GM19035 (cell line): ENCODE data around the gene WFS1.

Source experiments
- ATAC-seq: cut with Tn5 transposase; IDR thresholded peaks from one replicate; pipeline ENCODE4 v1.9.1; 2021; ENCODE audit not compliant: unreplicated experiment

WFS1 gene

DNA sequence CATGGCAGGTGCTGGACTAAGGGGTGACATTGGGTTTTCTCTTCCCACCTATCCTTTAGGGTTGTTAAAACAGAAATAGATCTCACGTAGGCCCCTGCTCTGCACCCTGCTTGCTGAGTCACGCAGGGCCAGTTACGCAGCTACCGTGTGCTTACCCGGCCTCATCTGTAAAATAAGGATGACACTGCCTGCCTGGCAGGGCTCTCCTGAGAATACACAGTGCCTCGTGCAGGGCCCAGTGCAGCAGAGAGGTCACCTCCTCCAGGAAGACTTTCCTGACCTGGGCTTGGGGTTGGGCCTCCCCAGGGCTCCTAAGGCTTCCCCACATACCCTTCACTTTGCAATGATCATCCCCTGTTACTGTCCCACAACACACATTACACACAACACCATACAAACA lies 35.7 kb upstream of the WFS1 start:
- no peak for ATAC-seq

DNA sequence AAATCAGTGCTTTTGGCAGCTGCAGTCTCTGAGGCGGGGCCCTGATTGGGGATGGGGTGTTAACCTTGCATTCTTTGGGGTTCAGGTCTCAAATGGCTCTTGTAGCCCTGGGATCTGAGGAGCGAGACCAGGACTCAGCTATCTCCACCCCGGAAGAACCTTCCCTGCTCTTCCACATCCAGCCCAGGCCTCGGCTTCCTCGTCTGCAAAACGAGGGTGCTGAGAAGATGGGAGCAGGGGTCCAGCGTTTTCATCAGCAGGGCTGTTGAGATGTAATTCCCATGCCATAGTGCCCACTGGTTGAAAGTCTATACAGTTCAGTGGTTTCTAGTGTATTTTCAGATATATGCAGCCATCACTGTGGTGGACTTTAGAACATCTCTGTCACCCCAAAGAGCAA lies 34.6 kb upstream of the WFS1 start:
- ATAC-seq = no peak

DNA sequence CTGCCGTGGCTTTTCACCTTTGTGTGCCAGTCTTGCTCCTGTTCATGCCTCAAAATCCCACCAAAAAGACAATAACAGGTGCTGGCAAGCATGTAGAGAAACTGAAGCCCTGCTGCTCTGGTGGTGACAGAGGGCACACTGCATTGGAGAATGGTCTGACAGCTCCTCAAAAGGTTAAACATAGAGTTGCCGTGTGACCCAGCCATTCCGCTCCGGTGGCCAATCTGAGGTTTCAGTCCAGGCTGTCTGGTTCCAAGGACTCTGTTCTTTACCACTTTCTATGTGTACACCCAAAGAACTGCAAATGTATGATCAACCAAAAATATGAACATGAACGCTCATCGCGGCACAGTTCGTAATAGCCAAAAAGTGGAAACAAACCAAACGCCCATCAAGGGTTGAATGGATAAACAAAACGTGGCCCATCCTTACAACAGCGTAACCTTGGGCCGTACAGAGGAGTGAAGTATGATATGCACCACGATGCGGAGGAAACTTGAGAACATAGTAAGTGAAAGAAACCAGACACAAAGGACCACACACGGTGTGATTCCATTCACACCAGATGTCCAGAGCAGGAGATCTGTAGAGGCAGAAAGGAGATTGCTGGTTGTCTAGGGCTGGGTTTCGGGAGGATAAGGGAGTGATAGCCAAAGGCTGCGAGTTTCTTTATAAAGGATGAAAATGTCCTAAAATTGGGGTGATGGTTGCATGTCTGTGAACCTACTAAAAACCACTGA lies 33.6 kb upstream of the WFS1 start:
- no peak for ATAC-seq

DNA sequence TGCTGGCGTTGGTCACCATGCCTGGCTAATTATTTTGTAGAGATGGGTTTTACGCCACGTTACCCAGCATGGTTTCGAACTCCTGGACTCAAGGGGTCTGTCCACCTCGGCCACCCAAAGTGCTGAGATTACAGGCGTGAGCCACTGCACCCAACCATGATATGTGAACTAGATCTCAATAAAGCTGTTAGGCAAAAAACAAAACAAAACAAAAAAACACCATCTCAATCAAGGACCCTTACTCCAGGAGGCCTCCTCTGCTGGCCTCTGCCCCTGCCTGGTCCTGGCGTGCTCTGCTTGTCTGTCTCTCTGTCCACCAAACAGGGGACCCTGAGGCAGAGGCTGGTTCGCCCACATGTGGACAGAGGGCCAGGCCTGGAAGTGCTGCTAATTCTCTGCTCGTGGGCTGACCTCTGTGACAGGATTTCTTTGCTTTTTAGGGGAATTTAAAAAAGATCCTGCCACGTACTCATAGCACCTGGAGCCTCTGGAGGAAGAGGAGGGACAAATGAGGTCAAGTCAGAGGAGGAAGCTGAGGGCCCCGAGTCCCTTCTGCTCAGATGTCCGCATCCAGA lies 32.7 kb upstream of the WFS1 start:
- ATAC-seq = no peak

DNA sequence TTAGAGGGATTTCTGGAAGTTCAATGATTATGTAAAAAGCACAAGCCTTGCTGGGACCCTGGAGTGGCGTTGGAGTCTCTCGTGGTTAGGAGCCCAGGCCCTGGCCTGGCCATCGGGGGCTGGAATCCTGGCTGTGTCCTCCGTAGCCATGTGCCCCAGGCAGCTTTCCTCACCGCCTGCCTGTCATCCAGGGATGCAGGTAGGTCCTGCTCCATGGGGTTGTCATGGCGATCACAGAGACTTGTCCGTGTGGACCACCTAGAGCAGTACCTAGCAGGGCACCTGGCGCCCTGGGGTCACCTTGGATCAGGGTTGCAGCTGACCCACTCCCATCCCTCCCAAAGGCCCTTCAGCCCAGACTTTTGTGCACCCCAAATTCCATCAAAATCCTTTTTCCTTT lies 30.2 kb upstream of the WFS1 start:
- no peak for ATAC-seq

DNA sequence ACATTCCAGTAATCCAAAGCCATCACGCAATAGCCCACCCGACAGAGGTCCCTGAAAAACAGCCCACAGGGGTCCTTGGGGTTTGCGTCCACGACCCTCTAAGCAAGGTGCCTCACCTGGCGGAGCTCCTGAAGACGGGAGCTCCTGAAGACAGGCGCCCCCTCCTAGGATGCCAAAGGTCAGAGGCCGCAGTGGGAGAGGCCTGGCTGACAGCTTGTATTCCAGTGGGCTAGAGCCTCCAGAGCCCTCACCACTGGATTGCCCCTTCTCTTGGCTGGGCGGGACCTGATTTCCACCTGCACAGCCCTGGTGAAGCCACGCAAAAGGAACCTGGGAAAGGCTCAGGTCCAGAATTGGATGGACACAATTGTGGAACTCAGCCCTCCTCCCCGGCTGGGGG lies 29.7 kb upstream of the WFS1 start:
- ATAC-seq = no peak

DNA sequence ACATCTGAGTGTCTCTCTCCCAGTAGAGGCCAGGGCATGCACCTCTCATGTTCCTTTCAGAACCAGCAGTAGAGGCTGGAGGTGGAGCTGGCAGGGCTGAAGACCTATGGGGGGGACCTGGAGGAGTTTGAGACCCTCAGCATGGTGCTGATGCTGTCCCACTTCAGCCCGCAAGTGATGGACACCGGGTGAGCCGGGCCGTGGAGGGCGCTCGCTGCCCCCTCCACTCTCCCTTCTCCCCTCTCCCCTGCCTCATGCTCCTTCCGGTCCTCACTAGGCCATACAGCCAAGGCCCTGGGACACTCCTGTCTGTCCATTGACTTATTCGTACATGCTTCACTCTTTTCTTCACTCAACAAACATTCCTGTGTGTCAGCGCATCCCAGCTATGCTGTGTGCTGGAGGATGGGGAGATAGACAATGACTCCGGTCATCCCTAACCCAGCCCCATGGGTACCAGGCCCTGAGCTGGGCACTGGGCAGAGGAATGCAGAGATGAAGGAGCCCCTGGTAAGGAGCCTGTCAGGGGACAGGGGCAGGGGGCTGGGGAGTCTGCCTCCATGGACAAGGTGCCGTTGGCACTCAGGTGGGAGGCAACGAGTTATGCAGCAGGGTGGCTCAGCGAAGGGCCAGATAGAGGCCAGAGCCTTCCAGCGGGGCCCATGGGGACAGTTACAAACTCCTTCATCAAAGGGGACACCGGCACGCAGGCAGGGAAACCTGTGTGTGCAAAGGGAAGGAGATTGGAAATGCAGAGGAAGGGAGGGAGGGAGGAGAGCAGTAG lies 28.4 kb upstream of the WFS1 start:
- no peak for ATAC-seq

DNA sequence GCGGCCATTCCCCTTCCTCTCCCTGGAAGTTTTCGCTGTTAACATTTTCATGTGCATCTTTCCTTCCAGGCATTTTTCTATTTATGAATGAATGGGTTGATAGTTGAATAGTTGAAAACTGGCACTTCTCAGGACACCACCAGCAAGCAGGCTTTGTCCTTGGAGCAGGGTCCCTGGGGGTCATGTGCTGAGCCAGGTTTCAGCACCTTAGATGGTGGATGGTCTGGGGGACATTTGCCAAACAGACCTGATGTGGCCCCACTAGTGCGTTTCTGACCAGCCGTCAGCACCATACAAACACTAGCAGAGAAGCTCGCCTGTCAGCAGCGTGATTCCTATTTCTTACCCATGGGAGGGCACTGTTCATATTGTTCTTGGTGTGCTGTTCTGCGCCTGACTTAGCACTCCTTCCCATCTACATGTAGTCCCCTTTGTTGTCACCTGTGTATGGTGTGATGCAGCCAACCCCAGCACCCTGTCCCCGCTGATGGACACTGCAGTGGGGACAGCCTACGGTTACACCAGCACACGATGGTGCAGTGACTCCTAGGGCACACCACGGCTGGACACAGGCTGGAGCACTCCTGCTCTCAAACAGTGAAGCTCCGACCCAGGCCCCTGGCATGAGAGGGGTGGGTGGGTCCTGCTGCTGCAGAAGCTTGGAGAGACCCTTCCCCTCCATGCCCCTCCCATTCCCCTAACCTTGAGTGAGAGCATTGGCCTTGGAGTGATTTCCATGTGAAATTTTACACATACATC lies 27.2 kb upstream of the WFS1 start:
- no peak for ATAC-seq

DNA sequence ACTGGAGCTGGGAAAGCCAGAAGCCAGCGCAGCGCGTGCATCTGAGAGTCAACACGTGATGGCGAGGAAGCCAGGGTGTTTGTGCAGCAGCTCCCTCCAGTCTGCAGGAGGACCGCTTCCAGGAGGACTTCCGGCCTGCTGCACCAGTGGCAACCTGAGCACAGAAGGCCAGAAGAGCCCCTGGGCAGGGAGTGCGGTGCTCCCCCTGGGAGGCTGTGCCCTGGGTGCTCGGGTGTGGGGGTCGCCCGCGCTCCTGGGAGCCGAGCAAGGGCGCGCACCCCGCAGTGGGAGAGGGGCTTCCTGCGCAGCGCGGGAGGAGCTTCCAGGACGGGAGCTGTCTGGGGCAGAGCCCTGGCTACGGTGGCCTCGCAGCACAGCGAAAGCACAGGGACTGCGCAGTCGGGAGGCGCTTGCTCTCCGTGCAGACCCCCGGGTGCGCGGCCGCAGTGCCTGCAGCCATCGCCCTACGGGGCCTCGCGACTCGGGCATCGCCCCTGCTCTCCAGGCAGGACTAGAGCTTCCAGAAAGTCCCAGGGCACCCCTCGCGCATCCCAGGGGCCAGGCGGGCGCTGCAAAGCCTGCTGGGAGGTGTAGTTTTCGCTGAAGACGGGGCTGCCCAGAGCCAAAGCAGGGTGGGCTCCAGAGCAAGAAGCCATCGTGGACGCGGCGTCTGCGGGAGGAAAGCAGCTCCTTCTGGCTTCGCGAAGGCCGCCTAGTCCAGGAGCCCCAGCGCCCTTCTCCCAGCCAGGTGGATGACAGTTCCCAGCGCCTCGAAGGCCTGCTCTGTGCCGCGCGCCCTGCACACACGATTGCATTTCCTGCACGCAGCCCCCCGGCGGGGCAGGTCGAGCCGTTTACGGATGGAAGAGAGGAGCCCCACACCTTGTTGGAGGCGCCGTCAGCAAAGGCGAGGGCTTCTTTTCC lies 24.1 kb upstream of the WFS1 start:
- no peak for ATAC-seq

DNA sequence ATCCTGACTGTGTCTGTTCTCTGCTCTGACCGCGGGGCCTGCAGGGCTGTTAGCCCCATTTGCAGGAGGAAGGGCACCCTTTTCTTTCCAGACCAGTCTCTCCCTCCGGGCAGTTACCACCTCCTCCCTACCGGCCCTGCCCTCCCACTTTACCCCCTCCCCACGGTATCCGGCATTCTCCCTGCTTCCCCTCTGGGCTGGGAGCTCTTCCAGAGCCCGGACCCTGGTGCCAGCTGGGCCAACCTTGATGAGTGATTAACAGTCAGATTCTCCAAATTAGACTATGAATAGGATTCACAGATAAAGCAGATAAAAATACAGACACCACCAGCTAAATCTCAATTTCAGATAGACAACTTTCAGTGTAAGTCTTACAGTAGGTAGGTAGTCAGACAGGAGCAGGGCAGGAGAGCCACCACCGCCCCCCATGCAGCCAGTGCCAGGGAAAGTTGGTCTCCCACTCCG lies 23.4 kb upstream of the WFS1 start:
- ATAC-seq = no peak

DNA sequence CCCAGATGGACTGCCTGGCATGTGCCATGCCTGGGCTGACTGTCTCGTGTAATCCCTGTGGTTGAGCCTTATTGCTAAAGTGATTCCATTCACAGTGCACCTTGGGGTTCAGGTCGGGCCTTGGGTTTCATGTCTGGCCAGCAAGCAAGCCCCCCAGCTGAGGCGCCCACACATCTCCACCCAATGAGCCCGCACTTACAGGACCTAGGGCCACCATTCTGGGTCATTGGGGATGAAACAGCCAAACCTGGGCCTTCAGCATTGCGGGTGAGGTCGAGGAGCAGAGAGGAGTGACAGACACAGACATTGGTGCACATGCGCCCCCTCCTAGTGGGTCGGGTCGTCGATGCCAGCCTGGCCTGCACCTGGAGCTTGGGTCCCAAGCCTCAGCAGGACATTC lies 21.3 kb upstream of the WFS1 start:
- no peak for ATAC-seq

DNA sequence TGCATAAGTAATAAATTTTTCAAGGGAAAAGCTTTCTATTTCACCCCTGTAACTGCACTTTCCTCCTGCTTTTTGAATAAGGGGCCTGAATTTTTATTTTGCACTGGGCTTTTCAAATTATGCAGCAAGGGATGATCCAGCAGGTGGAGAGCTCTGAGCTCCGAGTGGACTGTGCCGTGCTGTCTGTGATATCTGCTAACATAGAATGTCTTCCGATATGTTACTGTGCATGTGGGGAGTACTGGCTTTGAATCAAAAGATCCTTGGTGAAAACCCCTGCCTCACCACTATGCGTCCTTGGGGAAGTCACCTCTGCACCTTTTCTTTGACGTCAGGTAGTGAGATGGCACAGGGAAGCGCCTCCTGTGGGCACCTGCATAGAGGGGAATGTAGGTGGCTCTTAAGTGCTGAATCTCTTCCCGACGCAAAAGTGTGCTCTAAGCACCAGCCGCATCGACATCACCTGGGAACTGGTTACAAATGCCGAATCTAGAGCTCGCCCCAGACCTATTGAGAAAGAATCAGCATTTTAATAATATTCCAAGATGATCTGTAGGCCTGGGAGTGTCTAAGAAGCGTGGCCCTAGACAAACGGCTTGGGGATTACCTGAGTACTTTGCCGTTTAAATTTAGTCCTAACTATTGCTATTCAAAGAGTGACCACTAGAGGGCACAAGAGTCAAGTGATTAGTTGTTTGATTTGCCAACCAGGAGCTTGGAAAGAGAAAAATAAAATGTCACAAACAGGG lies 19.2 kb upstream of the WFS1 start:
- ATAC-seq = no peak

DNA sequence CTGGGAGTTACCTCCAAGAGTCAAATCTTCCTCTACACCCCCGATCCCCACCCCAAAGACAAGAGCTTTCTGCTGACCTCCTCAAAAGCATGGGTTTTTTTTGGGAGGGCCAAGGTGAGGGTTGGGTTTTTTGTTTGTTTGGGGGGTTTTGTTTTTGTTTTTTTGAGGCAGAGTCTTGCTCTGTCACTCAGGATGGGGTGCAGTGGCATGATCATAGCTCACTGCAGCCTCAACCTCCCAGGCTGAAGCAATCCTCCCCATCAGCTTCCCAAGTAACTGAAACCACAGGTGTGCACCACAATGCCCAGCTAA lies 18.7 kb upstream of the WFS1 start:
- no peak for ATAC-seq

DNA sequence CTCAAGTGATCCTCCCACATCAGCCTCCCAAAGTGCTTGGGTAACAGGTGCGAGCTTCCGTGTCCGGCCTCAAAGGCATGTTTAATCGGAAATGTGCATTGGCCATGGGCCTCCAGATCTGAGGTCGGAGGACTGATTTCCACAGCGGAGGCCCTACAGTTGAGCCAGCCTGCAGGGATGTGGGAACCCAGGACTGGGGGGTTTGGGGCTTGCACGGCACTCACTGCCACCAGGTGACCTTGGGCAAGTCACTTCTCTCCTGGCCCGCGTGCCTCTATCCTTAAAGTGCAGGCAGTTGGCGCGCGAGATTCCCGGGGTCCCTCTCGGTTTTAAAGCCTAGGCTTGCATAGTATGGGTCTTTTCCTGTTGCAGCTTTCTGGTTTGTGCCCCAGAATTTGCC lies 18.3 kb upstream of the WFS1 start:
- no peak for ATAC-seq

DNA sequence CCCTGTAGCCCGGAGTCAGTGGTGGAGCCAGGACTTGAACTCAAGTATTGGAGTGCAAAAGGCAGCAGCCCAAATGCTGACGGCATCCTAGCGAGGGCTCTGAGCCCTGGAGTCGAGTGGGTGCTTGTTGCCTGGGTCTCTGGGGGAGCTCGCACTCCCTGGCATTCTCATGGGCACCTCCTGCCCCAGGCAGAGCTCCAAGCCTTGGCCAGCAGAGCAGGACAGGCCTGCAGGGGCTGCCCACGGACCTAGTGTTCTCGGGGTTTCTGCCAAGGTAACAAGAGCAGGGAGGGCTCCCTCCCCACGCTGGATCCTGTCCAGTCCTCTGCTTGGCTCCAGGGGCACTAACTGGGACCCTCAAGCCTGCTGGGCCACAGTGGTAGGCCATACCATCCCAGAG lies 17.6 kb upstream of the WFS1 start:
- ATAC-seq = no peak

DNA sequence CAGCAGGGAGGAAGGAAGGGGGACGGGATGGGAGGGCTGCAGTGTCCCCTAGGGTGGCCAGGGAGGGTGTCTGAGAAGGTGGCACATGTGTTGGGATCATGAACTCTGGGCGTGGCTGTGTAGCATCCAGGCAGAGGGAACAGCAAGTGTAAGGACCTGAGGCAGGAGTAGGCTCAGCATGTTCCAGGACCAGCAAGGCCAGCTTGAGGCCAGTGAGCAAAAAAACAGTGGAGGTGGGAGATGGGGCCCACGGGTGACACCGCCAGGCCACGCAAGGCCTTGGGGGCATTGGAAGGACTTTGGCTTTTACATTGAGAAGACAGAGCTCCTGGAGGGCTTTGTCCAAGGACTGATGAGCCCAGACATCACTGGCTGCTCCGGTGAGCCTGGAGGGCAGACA lies 16.5 kb upstream of the WFS1 start:
- ATAC-seq = no peak

DNA sequence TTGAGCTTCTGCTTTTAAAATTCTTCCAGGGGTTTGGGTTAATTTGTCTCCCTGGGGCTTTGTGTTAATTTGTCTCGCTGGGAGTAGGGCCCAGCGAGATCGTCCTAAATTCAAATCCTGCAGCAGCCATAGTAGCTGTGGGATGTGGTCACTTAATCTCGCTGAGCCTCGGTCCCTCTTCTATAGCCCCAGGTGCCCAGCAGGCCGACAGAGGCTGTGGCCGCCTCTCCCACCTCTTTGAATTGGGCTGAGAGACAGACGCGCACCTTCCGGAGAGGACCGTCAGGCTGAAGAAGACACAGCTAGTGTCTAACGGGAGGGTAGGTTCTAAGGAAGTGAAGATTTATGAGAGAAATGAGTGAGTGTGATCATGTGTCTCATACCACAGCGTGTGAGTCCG lies 15.7 kb upstream of the WFS1 start:
- ATAC-seq = no peak

DNA sequence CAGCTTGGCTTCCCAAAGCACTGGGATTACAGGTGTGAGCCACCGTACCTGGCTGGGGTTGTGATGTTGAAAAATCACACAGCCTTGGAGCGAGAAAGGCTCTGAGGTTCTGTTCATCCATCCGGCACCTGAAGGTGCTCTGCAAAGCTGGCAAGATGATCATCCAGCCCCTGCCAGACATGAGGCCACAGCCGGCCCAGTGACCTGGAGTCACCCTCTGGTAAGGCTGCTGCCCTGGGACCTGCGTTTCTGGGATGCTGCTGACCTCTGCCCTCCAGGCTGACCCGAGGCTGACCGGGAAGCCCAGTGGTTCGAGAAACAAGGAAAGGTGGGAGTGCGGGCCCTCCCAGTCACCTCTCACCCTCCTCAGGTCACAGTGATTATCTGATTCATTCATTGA lies 13.5 kb upstream of the WFS1 start:
- no peak for ATAC-seq

DNA sequence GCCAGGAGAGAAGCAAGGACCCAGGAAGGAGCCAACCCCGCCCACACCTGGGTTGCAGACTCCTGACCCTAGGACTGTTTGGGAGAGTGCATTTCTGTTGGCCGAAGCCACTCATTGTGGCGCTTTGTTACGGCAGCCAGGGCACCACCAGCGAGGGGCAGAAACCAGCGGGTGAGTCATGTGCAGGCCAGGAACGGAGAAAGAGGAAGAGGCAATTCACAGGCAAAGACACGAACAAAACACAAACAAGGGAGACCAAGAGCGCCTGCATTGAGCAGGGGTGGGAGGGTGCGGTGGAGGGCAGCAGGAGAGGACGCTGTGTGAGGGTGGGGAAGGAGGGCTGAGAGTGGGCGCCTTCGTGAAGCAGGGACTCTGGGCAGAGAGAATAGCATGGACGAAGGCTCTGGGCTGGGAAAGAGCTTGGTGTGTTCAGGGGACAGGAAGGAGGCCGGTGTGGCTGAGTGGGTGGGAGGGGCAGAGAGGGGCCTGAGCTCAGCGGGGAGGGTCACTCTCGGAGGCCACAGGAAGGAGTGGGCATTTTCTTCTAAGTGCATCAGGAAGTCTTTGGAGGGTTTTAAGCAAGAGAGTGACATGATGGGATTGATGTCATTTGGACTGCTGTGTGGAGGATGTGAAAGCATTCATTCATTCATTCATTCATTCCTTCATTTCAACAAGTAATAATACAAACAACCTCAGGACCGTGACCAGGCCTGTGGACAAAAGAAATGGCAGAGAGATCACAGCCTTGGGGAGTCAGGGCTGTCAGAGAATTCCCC lies 12.2 kb upstream of the WFS1 start:
- no peak for ATAC-seq
